ENCODE data around the gene GRB2. TPM values are rescaled to one million over a fixed set of nuclear protein-coding genes. Genes with fewer than 3 reads are reported as not detected.

The GRB2 gene
- total and polyA plus RNA-seq, 2 donors (not counting 1 experiment from before 2014, with no cell fraction given), result 114 to 219 TPM

DNA sequence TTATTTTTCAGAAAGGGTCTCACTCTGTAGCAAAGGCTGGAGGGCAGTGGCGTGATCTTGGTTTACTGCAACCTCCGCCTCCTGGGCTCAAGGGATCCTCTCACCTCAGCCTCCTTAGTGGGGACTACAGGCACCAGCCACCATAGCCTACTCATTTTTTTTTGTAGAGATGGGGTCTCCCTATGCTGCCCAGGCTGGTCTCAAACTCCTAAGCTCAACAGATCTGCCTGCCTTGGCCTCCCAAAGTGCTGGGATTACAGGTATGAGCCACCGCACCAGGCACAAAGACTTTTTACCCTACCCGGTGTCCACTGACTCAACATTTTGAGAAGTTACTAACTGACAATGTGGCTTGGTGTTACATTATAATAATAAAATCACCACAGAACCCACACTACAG lies 7.2 kb downstream of the GRB2 start:
- ATAC-seq (ENCODE audit: low read depth) (no peak), DNase-seq (no peak)
- intact Hi-C loops (cut with micrococcal nuclease), result no loop called here
- Mint-ChIP-seq H3K9me3 (ENCODE audit: insufficient read depth) (no peaks in the 10 kb centered on the region), H3K27ac (peak overlapping the region; percentile 26), H3K4me3 (peak overlapping the region; percentile 19), H3K27me3 (no peaks in the 10 kb centered on the region), H3K4me1 (peaks cover 78% of the 10 kb centered on the region)
- Histone ChIP-seq H3K27ac (ENCODE audit: low read length in 2 of 2) (peak overlapping the region in 1 of 2 donors; percentile 47), H2AFZ (ENCODE audit: insufficient read depth, low read depth, low read length, poor library complexity, severe bottlenecking) (no peak overlapping the region), H3K9ac (ENCODE audit: low read length) (no peak overlapping the region), H3K27me3 (replicated peaks in 1 of 4; ENCODE audit: control extremely low read depth in 1 of 4, control insufficient read depth in 3 of 4, insufficient read depth in 4 of 4, low read length in 3 of 4) (no peaks in the 10 kb centered on the region), H3K4me1 (ENCODE audit: control insufficient read depth in 2 of 2, insufficient read depth in 2 of 2, low read length in 2 of 2) (peaks cover 70 to 93% of the 10 kb centered on the region in 2 donors), H3K4me2 (replicated peaks; ENCODE audit: low read depth, low read length, poor library complexity, severe bottlenecking) (no peak overlapping the region), H3K79me2 (ENCODE audit: control insufficient read depth, insufficient read depth, low read length) (peaks cover 100% of the 10 kb centered on the region), H3K4me3 (ENCODE audit: control extremely low read depth in 1 of 5, extremely low read depth in 1 of 5, insufficient read depth in 1 of 5, low read depth in 2 of 5, low read length in 4 of 5) (no peak overlapping the region), H3K9me3 (ENCODE audit: control extremely low read depth in 1 of 3, control insufficient read depth in 2 of 3, insufficient read depth in 1 of 3, low read length in 2 of 3) (peaks cover 0 to 5% (median 0%) of the 10 kb centered on the region in 3 donors), H3K36me3 (replicated peaks in 1 of 2; ENCODE audit: control extremely low read depth in 1 of 2, control insufficient read depth in 1 of 2, extremely low read depth in 1 of 2, insufficient read depth in 2 of 2, low read length in 1 of 2) (peaks cover 4 to 31% of the 10 kb centered on the region in 2 experiments), H4K20me1 (ENCODE audit: control insufficient read depth, insufficient read depth, low read length, poor library complexity, severe bottlenecking) (peaks cover 97% of the 10 kb centered on the region)
- TF ChIP-seq EZH2 (IDR thresholded peaks at IDR 0.05; ENCODE audit: borderline replicate concordance, insufficient read depth, low read depth, low read length, poor library complexity, severe bottlenecking), result no peak
- no peak for TF ChIP-seq CTCF (IDR thresholded peaks at IDR 0.05)
- WGBS (ENCODE audit: insufficient coverage), result no CpG with 5 or more reads among the region's 4 CpGs
- CTCF ChIA-PET, result interaction anchor here (1.1 to 3.1 kb wide), 3 partner anchors 14 to 109 kb away, joined by 4 to 13 read pairs (median 5); partner anchors contain the start of gene SLC25A19
- POLR2A ChIA-PET, result no interaction called here

- Mint-ChIP-seq H3K4me3 (peak overlapping the region; percentile 56), H3K4me1 (peaks cover 79% of the 10 kb centered on the region), H3K27me3 (no peaks in the 10 kb centered on the region), H3K9me3 (ENCODE audit: insufficient read depth) (no peaks in the 10 kb centered on the region), H3K27ac (peak overlapping the region; percentile 47)
- ATAC-seq (ENCODE audit: low read depth) (no peak), DNase-seq (no peak)
- H2AFZ ChIP-seq (ENCODE audit: insufficient read depth, low read depth, low read length, poor library complexity, severe bottlenecking), result no peak overlapping the region
- H3K4me1 ChIP-seq (ENCODE audit: control insufficient read depth in 2 of 2, insufficient read depth in 2 of 2, low read length in 2 of 2), result peaks cover 71 to 86% of the 10 kb centered on the region in 2 donors
- H3K9ac ChIP-seq (ENCODE audit: low read length), result no peak overlapping the region
- CTCF ChIA-PET, result interaction anchor here (1.1 to 6.4 kb wide), 8 partner anchors 9 to 108 kb away, joined by 3 to 56 read pairs (median 8); partner anchors contain the start of genes GRB2 and SLC25A19
- intact Hi-C loops (cut with micrococcal nuclease), result no loop called here
- H3K79me2 ChIP-seq (ENCODE audit: control insufficient read depth, insufficient read depth, low read length), result peaks cover 100% of the 10 kb centered on the region
- H3K27me3 ChIP-seq (replicated peaks in 1 of 4; ENCODE audit: control extremely low read depth in 1 of 4, control insufficient read depth in 3 of 4, insufficient read depth in 4 of 4, low read length in 3 of 4), result no peaks in the 10 kb centered on the region
- H3K27ac ChIP-seq (ENCODE audit: low read length in 2 of 2), result peak overlapping the region in 1 of 2 donors; percentile 79
- TF ChIP-seq CTCF (IDR thresholded peaks at IDR 0.05) (no peak), EZH2 (IDR thresholded peaks at IDR 0.05; ENCODE audit: borderline replicate concordance, insufficient read depth, low read depth, low read length, poor library complexity, severe bottlenecking) (no peak)
- WGBS (ENCODE audit: insufficient coverage), result no CpG with 5 or more reads among the region's 1 CpG
- POLR2A ChIA-PET, result interaction anchor here (0.7 to 1.1 kb wide), 2 partner anchors 52 to 60 kb away, joined by 3 to 4 read pairs; no protein-coding TSS in a partner anchor
- H3K4me2 ChIP-seq (replicated peaks; ENCODE audit: low read depth, low read length, poor library complexity, severe bottlenecking), result peak overlapping the region; percentile 84
- H4K20me1 ChIP-seq (ENCODE audit: control insufficient read depth, insufficient read depth, low read length, poor library complexity, severe bottlenecking), result peaks cover 97% of the 10 kb centered on the region
- no peak overlapping the region for H3K4me3 ChIP-seq (ENCODE audit: control extremely low read depth in 1 of 5, extremely low read depth in 1 of 5, insufficient read depth in 1 of 5, low read depth in 2 of 5, low read length in 4 of 5)
- peaks cover 5 to 40% of the 10 kb centered on the region in 2 experiments for H3K36me3 ChIP-seq (replicated peaks in 1 of 2; ENCODE audit: control extremely low read depth in 1 of 2, control insufficient read depth in 1 of 2, extremely low read depth in 1 of 2, insufficient read depth in 2 of 2, low read length in 1 of 2)
- peaks cover 0 to 5% (median 0%) of the 10 kb centered on the region in 3 donors for H3K9me3 ChIP-seq (ENCODE audit: control extremely low read depth in 1 of 3, control insufficient read depth in 2 of 3, insufficient read depth in 1 of 3, low read length in 2 of 3)
Observed at GRCh38 chr17:75397217-75397616, 8.3 kb downstream of the GRB2 start.

Measured in B cell (primary cell).